ENCODE measurements around the gene NHLRC4.
A peak's percentile ranks its signal among the peaks of the same experiment; 100 is the strongest.

NHLRC4 gene

DNA sequence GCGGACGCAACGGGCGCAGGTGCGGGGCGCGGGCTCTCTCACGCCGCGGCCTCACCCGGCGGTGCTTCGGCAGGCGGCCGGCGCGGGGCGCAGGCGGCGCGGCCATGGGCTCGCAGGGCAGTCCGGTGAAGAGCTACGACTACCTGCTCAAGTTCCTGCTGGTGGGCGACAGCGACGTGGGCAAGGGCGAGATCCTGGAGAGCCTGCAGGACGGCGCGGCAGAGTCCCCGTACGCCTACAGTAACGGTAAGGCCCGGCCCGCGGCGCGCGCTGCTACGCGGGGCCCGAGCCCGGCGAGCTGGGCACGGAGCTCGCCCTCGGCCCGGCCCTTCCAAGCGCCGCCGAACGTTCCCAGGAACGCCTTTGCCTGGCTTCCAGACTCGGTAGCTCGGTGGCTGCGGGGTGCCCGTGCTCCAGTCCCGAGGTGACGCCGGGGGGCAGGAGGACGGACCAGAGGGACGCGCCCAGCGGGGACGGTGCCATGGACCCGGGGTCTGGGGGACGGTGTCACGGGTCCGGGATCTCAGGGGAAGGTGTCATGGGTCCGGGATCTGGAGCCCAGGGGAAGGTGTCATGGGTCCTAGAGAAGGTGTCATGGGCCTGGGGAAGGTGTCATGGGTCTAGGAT lies 23.5 kb downstream of the NHLRC4 start (continued):
- no peak for TF ChIP-seq ZNF558 (tag by site-specific recombination; IDR thresholded peaks at IDR 0.05)
- TF ChIP-seq TRIM28 (IDR thresholded peaks at IDR 0.05; ENCODE audit: borderline replicate concordance, low read length): no peak
- TF ChIP-seq, protein P1, sequence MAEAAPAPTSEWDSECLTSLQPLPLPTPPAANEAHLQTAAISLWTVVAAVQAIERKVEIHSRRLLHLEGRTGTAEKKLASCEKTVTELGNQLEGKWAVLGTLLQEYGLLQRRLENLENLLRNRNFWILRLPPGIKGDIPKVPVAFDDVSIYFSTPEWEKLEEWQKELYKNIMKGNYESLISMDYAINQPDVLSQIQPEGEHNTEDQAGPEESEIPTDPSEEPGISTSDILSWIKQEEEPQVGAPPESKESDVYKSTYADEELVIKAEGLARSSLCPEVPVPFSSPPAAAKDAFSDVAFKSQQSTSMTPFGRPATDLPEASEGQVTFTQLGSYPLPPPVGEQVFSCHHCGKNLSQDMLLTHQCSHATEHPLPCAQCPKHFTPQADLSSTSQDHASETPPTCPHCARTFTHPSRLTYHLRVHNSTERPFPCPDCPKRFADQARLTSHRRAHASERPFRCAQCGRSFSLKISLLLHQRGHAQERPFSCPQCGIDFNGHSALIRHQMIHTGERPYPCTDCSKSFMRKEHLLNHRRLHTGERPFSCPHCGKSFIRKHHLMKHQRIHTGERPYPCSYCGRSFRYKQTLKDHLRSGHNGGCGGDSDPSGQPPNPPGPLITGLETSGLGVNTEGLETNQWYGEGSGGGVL (tag by site-specific recombination; IDR thresholded peaks at IDR 0.05): 0 out of 2 replicates have a peak, but pooled peaks have one; percentile 11
- no peak for TF ChIP-seq ZBTB44 (tag by site-specific recombination; IDR thresholded peaks at IDR 0.05)
- no peak for TF ChIP-seq ZNF423 (tag by site-specific recombination; IDR thresholded peaks at IDR 0.05)

DNA sequence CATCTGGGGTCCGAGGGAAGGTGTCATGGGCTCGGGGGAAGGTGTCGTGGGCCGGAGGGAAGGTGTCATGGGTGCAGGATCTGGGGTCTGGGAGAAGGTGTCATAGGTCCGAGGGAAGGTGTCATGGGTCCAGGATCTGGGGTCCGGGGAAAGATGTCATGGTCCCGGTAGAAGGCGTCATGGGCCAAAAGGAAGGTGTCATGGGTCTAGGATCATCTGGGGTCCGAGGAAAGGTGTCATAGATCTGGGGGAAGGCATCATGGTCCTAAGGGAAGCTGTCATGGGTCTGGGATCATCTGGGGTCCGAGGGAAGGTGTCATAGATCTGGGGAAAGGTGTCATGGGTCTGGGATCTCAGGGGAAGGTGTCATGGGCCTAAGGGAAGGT lies 24.0 kb downstream of the NHLRC4 start:
- Histone ChIP-seq H3K9me3 (ENCODE audit: control insufficient read depth, insufficient read depth, low read depth, low read length) (no peaks in the 10 kb centered on the region), H3K36me3 (ENCODE audit: control insufficient read depth in 2 of 2, insufficient read depth in 1 of 2, low read length in 2 of 2) (no peaks in the 10 kb centered on the region), H3K4me1 (ENCODE audit: control insufficient read depth, insufficient read depth, low read length) (peaks cover 14% of the 10 kb centered on the region), H3K4me3 (ENCODE audit: low read depth, low read length) (peak overlapping the region; percentile 69), H3K27ac (ENCODE audit: extremely low read depth, low read depth, low read length) (no peak overlapping the region)
- POLR2A ChIA-PET: interaction anchor here (1.4 kb wide), 1 partner anchor 22 kb away, joined by 4 read pairs; no protein-coding TSS in a partner anchor
- CTCF ChIA-PET: interaction anchor here (0.7 to 0.9 kb wide), 2 partner anchors 46 to 493 kb away, joined by 5 read pairs; partner anchors contain the start of gene METTL26
- 0 out of 2 replicates have a peak, but pooled peaks have one; percentile 9 for TF ChIP-seq ZBTB8A (tag by site-specific recombination; IDR thresholded peaks at IDR 0.05)
- TF ChIP-seq TRIM28 (IDR thresholded peaks at IDR 0.05; ENCODE audit: borderline replicate concordance, low read length): no peak
- TF ChIP-seq ZNF157 (tag by site-specific recombination; IDR thresholded peaks at IDR 0.05): 0 out of 2 replicates have a peak, but pooled peaks have one; percentile 25
- TF ChIP-seq ZNF654 (tag by site-specific recombination; IDR thresholded peaks at IDR 0.05; ENCODE audit: low read depth): no peak
- TF ChIP-seq ZNF146 (tag by site-specific recombination; IDR thresholded peaks at IDR 0.05): no peak
- no peak for TF ChIP-seq IKZF3 (tag by site-specific recombination; IDR thresholded peaks at IDR 0.05)
- peak; percentile 38; the same call in 1 of the 2 replicates for TF ChIP-seq ZBTB48 (tag by site-specific recombination; IDR thresholded peaks at IDR 0.05)
- TF ChIP-seq ZNF148 (tag by site-specific recombination; IDR thresholded peaks at IDR 0.05; ENCODE audit: borderline replicate concordance): no peak

DNA sequence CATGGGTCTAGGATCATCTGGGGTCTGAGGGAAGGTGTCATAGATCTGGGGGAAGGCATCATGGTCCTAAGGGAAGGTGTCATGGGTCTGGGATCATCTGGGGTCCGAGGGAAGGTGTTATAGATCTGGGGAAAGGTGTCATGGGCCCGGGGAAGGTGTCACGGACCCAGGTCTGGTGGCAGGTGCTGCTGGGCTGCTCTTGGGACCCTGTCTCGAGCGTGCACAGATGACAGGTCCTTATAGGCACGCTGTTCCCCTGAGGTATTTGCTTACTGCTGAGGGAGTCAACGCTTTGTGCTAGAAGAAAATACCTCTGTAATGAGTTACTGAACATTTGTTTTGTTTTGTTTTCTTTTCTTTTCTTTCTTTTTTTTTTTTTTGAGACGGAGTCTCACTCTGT lies 24.4 kb downstream of the NHLRC4 start:
- Histone ChIP-seq H3K27ac (ENCODE audit: extremely low read depth, low read depth, low read length) (no peak overlapping the region), H3K36me3 (ENCODE audit: control insufficient read depth in 2 of 2, insufficient read depth in 1 of 2, low read length in 2 of 2) (peaks cover 0 to 3% of the 10 kb centered on the region in 2 experiments; a peak in 1 of 3 replicates), H3K9me3 (ENCODE audit: control insufficient read depth, insufficient read depth, low read depth, low read length) (no peaks in the 10 kb centered on the region), H3K4me3 (ENCODE audit: low read depth, low read length) (no peak overlapping the region), H3K4me1 (ENCODE audit: control insufficient read depth, insufficient read depth, low read length) (peaks cover 14% of the 10 kb centered on the region)
- ChIA-PET POLR2A (interaction anchor here (1.4 kb wide), 1 partner anchor 22 kb away, joined by 4 read pairs; no protein-coding TSS in a partner anchor), CTCF (interaction anchor here (0.7 kb wide), 1 partner anchor 493 kb away, joined by 5 read pairs; no protein-coding TSS in a partner anchor)
- TF ChIP-seq ZNF571 (tag by site-specific recombination; IDR thresholded peaks at IDR 0.05) (no peak), ZNF221 (tag by site-specific recombination; IDR thresholded peaks at IDR 0.05; ENCODE audit: borderline replicate concordance) (no peak), ZNF510 (tag by site-specific recombination; IDR thresholded peaks at IDR 0.05; ENCODE audit: insufficient replicate concordance) (no peak), ZNF404 (tag by site-specific recombination; IDR thresholded peaks at IDR 0.05) (no peak), ZNF837 (tag by site-specific recombination; IDR thresholded peaks at IDR 0.05) (no peak), HIC1 (tag by site-specific recombination; IDR thresholded peaks at IDR 0.05) (no peak), PRDM1 (tag by site-specific recombination; IDR thresholded peaks at IDR 0.05) (no peak), ZNF621 (tag by site-specific recombination; IDR thresholded peaks at IDR 0.05) (no peak), SETDB1 (IDR thresholded peaks at IDR 0.05; ENCODE audit: insufficient read length, low read length) (no peak)
- TF ChIP-seq, protein P2, sequence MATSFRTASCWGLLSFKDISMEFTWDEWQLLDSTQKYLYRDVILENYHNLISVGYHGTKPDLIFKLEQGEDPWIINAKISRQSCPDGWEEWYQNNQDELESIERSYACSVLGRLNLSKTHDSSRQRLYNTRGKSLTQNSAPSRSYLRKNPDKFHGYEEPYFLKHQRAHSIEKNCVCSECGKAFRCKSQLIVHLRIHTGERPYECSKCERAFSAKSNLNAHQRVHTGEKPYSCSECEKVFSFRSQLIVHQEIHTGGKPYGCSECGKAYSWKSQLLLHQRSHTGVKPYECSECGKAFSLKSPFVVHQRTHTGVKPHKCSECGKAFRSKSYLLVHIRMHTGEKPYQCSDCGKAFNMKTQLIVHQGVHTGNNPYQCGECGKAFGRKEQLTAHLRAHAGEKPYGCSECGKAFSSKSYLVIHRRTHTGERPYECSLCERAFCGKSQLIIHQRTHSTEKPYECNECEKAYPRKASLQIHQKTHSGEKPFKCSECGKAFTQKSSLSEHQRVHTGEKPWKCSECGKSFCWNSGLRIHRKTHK (tag by site-specific recombination; IDR thresholded peaks at IDR 0.05): no peak

Measured in HEK293 (cell line).